Neural cell (in vitro differentiated cells): Measurements from ENCODE around the gene RASAL1.

ENCODE experiments used
- CTCF ChIP-seq: fragments of 450-650 bp; IDR thresholded peaks from 2 replicates; pipeline ENCODE4 v1.5.1; 2014; ENCODE audit warnings: antibody characterized with exemption, mild to moderate bottlenecking, moderate library complexity; ENCODE audit not compliant: poor library complexity, severe bottlenecking
- POLR2AphosphoS5 ChIP-seq: IDR thresholded peaks from 2 replicates; pipeline ENCODE4 v1.6.1; 2012
- RAD21 ChIP-seq: fragments of 450-650 bp; conservative IDR thresholded peaks from 2 replicates; pipeline ENCODE4 v1.6.1; 2014; ENCODE audit warnings: antibody characterized with exemption, mild to moderate bottlenecking, moderate library complexity
- TF ChIP-seq, protein P1 (sequence below): IDR thresholded peaks from 2 replicates; pipeline ENCODE4 v1.6.1; 2012; ENCODE audit warnings: borderline replicate concordance

DNA sequence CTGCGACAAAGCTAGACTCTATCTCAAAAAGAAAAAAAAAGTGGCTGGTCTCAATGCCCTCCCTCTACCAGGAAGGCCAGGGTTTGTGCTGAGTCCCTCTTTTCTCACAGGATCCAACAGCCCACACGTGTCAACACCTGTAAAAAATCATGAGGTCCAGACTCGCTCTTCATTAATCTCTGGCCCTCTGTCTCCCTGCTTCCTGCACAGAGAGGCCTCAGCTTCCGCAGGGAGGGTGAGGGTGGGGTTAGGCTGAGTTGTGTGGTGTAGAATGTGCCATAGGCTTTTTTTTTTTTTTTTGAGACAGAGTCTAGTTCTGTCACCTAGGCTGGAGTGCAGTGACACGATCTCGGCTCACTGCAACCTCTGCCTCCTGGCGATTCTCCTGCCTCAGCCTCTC lies 20.1 kb upstream of the RASAL1 start:
- no peak for TF ChIP-seq RAD21
- TF ChIP-seq POLR2AphosphoS5 = no peak
- TF ChIP-seq CTCF = no peak
- TF ChIP-seq, protein P1, sequence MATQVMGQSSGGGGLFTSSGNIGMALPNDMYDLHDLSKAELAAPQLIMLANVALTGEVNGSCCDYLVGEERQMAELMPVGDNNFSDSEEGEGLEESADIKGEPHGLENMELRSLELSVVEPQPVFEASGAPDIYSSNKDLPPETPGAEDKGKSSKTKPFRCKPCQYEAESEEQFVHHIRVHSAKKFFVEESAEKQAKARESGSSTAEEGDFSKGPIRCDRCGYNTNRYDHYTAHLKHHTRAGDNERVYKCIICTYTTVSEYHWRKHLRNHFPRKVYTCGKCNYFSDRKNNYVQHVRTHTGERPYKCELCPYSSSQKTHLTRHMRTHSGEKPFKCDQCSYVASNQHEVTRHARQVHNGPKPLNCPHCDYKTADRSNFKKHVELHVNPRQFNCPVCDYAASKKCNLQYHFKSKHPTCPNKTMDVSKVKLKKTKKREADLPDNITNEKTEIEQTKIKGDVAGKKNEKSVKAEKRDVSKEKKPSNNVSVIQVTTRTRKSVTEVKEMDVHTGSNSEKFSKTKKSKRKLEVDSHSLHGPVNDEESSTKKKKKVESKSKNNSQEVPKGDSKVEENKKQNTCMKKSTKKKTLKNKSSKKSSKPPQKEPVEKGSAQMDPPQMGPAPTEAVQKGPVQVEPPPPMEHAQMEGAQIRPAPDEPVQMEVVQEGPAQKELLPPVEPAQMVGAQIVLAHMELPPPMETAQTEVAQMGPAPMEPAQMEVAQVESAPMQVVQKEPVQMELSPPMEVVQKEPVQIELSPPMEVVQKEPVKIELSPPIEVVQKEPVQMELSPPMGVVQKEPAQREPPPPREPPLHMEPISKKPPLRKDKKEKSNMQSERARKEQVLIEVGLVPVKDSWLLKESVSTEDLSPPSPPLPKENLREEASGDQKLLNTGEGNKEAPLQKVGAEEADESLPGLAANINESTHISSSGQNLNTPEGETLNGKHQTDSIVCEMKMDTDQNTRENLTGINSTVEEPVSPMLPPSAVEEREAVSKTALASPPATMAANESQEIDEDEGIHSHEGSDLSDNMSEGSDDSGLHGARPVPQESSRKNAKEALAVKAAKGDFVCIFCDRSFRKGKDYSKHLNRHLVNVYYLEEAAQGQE = no peak
